ENCODE data around the gene ZNF419. TPM values are rescaled to one million over a fixed set of nuclear protein-coding genes. Genes with fewer than 3 reads are reported as not detected.
"Not testable (repeated sequence)": the region's sequence is repeated elsewhere in the genome, so short reads cannot be mapped to it uniquely, and the experiment has no call there.

ZNF419 gene
- 10 to 100 TPM; 13.0 to 29.3 (median 24.2) TPM for polyA plus RNA-seq (ENCODE audit: insufficient read length in 4 of 4)

DNA sequence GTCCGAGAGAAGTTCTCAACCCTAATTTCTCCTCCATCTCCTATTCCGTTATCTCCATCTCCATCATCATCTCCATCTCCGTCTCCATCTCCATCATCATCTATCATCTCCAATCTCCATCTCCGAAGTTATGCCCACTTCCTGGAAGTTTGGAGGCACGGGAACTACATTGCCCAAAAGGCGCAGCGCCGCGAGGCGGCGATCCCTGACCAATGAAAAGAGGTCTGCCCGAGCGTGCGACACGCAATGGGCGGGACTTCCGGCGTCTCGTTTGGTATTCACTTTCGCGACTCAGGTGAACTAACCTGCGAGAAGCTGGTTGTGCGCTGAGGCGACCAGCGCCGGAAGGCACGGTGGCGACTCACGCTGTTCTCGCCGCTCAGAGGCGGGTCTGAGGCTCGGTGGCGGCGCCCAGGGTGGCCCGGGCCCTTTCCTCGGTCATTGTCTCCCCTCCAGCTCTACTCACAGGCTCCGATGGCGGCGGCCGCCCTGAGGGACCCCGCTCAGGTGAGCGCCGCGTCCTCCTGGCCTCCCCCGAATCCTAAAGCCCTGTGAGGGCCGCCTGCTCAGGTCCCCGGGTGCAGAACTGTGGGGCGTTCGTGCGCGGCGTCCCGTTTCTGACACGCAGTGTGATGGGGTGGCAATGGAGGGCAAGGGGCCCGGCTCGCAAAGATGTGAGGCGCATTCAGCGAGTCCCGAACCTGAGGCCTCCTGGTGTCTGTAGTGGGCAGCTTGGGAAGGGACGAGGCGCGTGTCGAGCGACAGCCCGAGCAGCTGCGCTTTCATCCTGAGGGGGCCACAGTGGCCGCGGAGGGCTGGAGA is at the start of gene ZNF419:
Gene ZNF419 (plus strand): TSS at position 274 of the 822 bp plus-strand sequence. CDS start 201 bp downstream, at position 475.
- DNase-seq (ENCODE audit: low read depth in 4 of 4, low spot score in 2 of 4), result peak; percentile 79 to 90 (median 84)

DNA sequence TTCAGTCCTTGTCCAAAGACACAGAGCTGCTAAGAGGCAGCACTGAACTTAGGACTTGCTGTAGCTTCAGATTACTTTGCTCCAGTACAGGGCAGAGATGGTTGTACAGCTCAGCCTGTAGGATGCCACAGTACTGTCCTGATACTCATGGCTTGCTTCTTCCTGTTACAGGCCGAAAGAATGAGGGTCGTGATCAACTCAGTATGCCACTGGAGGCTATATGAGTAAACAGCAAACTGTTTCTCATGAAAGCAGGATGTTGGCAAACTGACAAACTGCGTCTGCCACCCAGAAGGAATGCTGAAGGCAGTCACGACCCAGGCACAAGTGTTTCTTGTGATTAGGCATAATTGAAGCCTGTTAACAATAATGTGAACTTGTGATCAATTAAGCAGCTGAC is 49.6 kb upstream of the ZNF419 start:
- DNase-seq (ENCODE audit: low read depth in 4 of 4, low spot score in 2 of 4), result no peak

- DNase-seq (ENCODE audit: low read depth in 4 of 4, low spot score in 2 of 4), result no peak
Observed at GRCh38 chr19:57438925-57439324, 48.6 kb upstream of the ZNF419 start.

GRCh38 chr19:57441979-57442752 is 45.4 kb upstream of the ZNF419 start:
- DNase-seq (ENCODE audit: low read depth in 4 of 4, low spot score in 2 of 4), result no peak

- DNase-seq (ENCODE audit: low read depth in 4 of 4, low spot score in 2 of 4), result no peak
Observed at GRCh38 chr19:57443121-57443696, 44.3 kb upstream of the ZNF419 start.

- no peak for DNase-seq (ENCODE audit: low read depth in 4 of 4, low spot score in 2 of 4)
Observed at GRCh38 chr19:57452307-57452706, 35.2 kb upstream of the ZNF419 start.

GRCh38 chr19:57465680-57466381 is 21.7 kb upstream of the ZNF419 start:
- DNase-seq (ENCODE audit: low read depth in 4 of 4, low spot score in 2 of 4), result no peak

- no peak for DNase-seq (ENCODE audit: low read depth in 4 of 4, low spot score in 2 of 4)
Observed at GRCh38 chr19:57466489-57466888, 21.1 kb upstream of the ZNF419 start.

DNA sequence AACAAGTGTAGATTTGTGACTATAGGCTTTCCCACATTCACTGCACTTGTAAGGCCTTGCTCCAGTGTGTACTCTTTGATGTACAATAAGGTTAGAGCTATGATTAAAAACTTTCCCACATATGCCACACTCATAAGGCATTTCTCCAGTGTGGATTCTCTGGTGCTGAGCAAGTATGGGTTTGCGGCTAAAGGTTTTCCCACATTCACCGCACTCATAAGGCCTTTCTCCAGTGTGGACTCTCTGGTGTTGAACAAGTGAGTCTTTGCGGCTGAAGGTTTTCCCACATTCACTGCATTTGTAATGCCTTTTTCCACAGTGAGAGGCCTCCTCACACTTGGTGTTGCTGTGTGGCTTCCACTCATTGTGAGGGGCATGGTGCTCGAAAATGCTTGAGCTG is 13.9 kb upstream of the ZNF419 start:
- no peak for DNase-seq (ENCODE audit: low read depth in 4 of 4, low spot score in 2 of 4)

DNA sequence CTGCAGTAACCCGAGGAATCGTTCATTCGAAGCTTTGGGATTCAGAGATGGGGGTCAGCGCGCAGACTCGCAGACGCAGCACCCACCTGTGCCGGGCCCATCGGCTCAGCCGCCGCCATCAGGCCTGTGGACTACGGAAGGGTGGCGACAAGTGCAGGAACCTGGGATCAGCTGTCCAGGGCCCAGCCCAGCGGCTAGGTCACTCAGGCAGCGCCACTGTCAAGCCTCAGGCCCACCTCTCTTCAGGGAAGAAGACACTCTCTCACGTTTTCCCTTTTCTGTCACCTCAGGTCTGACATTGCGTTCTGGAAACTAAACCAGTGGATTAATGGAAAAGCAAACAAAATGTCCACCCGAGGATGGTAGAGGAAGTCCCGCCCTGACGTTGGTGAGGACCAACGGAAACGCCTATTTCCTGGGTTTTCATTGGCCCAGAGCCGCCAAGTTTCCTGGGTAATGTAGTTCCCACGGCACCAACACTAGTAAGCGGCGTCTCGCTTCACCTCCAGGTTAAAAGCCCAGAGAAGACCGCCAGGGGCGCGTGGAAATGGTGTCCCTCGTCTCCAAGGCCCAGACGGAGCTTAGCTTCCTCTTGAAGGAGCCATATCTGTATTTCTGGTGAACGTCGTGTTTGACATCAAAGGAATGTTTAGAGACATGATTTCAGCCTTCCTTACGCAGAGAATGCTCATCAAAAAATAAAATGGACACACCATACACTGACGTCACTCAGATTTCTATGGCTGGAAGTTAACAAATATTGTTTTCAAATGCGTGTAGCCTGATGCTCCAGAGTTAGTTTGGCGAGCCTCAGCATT is 10.2 kb upstream of the ZNF419 start, which contains the start of gene ZNF772:
Gene ZNF772 (minus strand): TSS at position 376 of the 818 bp plus-strand sequence. CDS start 257 bp downstream, at position 119.
- DNase-seq (ENCODE audit: low read depth in 4 of 4, low spot score in 2 of 4), result peak; percentile 86 to 95 (median 89)

DNA sequence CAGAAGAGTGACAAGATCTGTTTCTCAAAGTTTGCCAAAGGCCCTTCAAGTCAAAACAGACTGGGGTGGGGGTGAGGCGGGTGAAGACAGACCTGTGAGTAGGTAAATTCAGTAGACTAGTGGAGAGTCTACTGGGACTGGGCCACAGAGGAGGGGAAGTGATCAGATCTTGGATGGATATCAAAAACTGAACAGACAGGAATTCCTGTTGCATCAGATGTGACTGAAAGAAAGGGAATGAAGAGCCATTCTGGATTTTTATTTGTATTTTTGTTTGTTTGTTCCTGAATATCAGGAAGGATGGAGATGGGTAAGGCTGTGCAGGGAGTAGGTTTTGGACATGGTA is 722 bp downstream of the ZNF419 start:
- not testable (repeated sequence) for DNase-seq (ENCODE audit: low read depth in 4 of 4, low spot score in 2 of 4)

DNA sequence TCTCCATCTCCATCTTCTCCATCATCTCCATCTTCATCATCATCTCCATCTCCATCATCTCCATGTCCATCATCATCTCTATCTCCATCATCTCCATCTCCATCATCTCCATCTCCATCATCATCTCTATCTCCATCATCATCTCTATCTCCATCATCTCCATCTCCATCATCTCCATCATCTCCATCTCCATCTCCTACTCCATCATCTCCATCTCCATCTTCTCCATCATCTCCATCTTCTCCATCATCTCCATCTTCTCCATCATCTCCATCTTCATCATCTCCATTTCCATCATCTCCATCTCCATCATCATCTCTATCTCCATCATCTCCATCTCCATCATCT is 11.8 kb downstream of the ZNF419 start:
- DNase-seq (ENCODE audit: low read depth in 4 of 4, low spot score in 2 of 4), result not testable (repeated sequence)

DNA sequence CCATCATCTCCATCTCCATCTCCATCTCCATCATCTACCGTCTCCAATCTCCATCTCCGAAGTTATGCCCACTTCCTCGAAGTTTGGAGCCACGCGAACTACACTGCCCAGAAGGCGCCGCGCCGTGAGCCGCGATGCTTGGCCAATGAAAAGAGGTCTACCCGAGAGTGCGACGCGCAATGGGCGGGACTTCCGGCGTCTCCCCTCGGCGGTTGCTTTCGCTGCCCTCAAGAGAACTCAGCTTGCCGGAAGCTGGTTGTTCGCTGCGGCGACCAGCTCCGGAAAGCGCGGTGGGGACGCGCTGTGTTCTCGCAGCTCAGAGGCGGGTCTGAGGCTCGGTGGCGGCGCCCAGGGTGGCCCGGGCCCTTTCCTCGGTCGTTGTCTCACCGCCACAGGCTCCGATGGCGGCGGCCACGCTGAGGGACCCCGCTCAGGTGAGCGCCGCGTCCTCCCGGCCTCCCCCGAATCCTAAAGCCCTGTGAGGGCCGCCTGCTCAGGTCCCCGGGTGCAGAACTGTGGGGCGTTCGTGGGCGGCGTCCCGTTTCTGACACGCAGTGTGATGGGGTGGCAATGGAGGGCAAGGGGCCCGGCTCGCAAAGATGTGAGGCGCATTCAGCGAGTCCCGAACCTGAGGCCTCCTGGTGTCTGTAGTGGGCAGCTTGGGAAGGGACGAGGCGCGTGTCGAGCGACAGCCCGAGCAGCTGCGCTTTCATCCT is 12.3 kb downstream of the ZNF419 start, which contains the start of gene ZNF773:
Gene ZNF773 (plus strand): TSS at position 259 of the 716 bp plus-strand sequence. CDS start 143 bp downstream, at position 402.
- peak; percentile 50 to 95 (median 84) for DNase-seq (ENCODE audit: low read depth in 4 of 4, low spot score in 2 of 4)

- DNase-seq (ENCODE audit: low read depth in 4 of 4, low spot score in 2 of 4), result not testable (repeated sequence)
Observed at GRCh38 chr19:57500400-57500799, 12.8 kb downstream of the ZNF419 start.

GRCh38 chr19:57506163-57506562 is 18.6 kb downstream of the ZNF419 start:
- no peak for DNase-seq (ENCODE audit: low read depth in 4 of 4, low spot score in 2 of 4)

DNA sequence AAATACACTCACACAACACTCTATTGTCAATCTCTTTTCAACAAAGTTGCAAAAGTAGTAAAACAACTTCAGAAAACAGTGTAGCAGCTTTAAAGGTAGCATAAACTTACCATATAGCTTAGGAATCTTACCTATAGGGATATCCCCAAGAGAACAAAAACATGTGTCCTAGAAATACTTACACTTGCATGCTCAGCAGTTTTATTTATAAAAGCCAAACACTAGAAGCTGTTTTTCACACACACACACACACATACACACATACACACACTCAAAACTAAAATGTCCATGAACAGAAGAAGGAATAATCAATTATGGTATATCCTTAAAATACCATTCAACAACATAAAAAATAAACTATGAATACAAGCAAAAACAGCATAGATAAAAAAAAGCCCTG is 23.9 kb downstream of the ZNF419 start:
- no peak for DNase-seq (ENCODE audit: low read depth in 4 of 4, low spot score in 2 of 4)

DNA sequence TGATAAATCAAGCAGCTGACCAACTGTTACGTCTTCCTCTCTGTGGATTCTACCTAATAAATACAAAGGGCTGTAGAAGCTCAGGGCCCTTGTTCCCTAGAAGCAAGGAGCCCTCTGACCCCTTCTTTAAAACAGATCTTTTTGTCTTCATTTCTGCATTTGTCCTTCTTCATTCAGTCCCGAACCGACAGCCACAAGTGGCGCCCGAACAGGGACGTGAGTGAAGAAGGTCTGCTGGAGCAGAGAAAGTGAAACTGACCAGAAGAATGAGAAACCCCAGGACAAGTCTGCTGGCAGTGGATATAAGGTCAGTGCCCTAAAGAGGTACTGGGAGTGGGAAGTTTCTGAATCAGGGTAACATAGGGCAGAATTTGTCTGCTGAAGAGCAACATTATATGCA is 25.3 kb downstream of the ZNF419 start:
- DNase-seq (ENCODE audit: low read depth in 4 of 4, low spot score in 2 of 4), result no peak

DNA sequence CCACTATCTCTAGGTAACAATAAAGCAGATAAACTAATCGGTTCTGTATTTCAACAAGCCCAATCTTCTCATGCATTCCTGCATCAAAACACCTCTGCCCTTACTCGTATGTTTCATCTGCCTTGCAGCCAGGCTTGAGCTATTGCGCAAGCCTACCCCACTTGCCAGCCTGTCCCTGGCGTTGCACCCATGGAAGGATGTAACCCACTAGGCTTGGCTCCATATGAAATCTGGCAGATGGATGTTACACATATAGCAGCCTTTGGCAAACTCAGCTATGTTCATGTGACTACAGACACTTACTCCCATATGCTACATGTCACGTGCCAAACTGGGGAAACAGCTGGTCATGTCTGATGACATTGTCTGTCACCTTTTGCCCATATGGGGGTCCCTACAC is 27.7 kb downstream of the ZNF419 start:
- DNase-seq (ENCODE audit: low read depth in 4 of 4, low spot score in 2 of 4), result no peak

GRCh38 chr19:57518021-57518420 is 30.5 kb downstream of the ZNF419 start:
- not testable (repeated sequence) for DNase-seq (ENCODE audit: low read depth in 4 of 4, low spot score in 2 of 4)

Data from left renal cortex interstitium (tissue), 4 donors.